Kidney capillary endothelial cell (primary cell): ENCODE measurements around the gene RIMS1.

Experiments used
- DNase-seq: peaks from one replicate; pipeline ENCODE4 v3.0.0-alpha.2; 2018; ENCODE audit warnings: low spot score

The RIMS1 gene

GRCh38 chr6:72416744-72417465, 530.6 kb downstream of the RIMS1 start:
- DNase-seq = no peak

- no peak for DNase-seq
These were observed 531.4 kb downstream of the RIMS1 start for GRCh38 chr6:72417759-72418158.

GRCh38 chr6:72418495-72418894, 532.1 kb downstream of the RIMS1 start:
- DNase-seq = no peak

- no peak for DNase-seq
These were observed 533.6 kb downstream of the RIMS1 start for GRCh38 chr6:72419966-72420365.

- no peak for DNase-seq
These were observed 534.1 kb downstream of the RIMS1 start for GRCh38 chr6:72420409-72420808.

- DNase-seq = no peak
These were observed 535.0 kb downstream of the RIMS1 start for GRCh38 chr6:72421387-72421786.

- no peak for DNase-seq
These were observed 535.8 kb downstream of the RIMS1 start for GRCh38 chr6:72422171-72422570.

GRCh38 chr6:72424476-72424875, 538.1 kb downstream of the RIMS1 start:
- DNase-seq = no peak

- DNase-seq = no peak
These were observed 538.8 kb downstream of the RIMS1 start for GRCh38 chr6:72425003-72425681.

- no peak for DNase-seq
These were observed 554.3 kb downstream of the RIMS1 start for GRCh38 chr6:72440611-72441010.

GRCh38 chr6:72446430-72446829, 560.1 kb downstream of the RIMS1 start:
- DNase-seq = no peak
